GM18519 (cell line): Measurements from ENCODE around the gene NAV3.

Experiments
- ATAC-seq: cut with Tn5 transposase; IDR thresholded peaks from one replicate; pipeline ENCODE4 v1.9.1; 2021; ENCODE audit warnings: mild to moderate bottlenecking, moderate library complexity; ENCODE audit not compliant: unreplicated experiment, low FRiP score

The NAV3 gene, protein sequence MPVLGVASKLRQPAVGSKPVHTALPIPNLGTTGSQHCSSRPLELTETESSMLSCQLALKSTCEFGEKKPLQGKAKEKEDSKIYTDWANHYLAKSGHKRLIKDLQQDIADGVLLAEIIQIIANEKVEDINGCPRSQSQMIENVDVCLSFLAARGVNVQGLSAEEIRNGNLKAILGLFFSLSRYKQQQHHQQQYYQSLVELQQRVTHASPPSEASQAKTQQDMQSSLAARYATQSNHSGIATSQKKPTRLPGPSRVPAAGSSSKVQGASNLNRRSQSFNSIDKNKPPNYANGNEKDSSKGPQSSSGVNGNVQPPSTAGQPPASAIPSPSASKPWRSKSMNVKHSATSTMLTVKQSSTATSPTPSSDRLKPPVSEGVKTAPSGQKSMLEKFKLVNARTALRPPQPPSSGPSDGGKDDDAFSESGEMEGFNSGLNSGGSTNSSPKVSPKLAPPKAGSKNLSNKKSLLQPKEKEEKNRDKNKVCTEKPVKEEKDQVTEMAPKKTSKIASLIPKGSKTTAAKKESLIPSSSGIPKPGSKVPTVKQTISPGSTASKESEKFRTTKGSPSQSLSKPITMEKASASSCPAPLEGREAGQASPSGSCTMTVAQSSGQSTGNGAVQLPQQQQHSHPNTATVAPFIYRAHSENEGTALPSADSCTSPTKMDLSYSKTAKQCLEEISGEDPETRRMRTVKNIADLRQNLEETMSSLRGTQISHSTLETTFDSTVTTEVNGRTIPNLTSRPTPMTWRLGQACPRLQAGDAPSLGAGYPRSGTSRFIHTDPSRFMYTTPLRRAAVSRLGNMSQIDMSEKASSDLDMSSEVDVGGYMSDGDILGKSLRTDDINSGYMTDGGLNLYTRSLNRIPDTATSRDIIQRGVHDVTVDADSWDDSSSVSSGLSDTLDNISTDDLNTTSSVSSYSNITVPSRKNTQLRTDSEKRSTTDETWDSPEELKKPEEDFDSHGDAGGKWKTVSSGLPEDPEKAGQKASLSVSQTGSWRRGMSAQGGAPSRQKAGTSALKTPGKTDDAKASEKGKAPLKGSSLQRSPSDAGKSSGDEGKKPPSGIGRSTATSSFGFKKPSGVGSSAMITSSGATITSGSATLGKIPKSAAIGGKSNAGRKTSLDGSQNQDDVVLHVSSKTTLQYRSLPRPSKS (N-terminal part only)

DNA sequence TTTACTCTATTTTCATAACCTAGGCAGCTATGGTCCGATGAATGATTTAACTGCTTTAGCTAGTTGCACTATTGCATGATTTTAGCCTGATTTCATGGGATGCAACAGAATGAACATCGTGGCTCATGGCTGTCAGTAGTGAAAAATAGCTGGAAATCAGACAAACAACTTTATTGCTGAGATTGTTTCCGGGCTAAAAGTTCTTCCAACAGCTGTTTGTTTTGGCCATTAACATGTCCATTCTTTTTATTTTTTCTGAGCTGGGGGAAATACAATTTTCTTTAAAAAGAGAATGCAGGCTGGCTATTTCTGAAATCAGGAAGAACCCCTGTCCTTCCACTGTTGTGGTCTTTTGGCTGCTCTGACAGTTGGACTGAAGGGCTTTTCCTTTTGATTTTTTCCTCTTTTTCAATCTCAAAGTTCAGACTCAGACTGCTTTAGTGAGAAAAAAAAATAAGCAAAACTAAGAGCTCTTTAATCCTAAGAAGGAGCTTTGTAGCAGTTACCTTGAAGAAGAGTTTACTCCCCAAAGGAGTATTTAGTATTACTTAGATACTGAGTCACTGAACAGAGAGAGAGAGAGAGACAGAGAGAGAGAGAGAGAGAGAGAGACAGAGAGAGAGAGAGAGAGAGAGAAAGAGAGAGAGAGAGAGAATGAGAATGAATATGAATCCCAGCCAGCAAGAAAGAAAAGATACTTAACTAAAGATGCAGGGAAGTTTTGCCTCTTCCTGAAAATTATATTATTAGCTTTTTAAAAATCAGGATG, at the start of gene NAV3:
TSS of gene NAV3 (plus strand) at position 312 of the 769 bp plus-strand sequence. CDS start 568 bp downstream, outside the sequence.
- ATAC-seq = no peak

DNA sequence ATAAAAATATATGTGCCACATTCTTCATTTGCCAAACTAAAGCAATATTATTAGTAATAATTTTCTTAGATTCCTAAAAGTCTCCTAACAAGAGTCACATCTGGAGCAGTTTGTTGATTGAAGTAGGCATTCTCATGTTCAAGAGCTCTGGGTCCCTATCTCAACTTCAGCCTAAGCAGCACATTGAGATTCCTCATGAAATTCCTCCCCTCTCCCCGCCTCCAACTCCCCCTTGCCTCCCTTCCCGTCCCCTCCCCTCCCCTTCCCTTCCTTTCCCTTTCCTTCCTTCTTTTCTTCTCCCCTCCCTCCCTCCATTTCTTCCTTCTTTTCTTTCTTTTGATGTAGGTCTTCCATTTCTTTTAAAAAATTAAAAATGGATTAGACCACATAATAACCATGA, 48.7 kb upstream of the NAV3 start:
- no peak for ATAC-seq

DNA sequence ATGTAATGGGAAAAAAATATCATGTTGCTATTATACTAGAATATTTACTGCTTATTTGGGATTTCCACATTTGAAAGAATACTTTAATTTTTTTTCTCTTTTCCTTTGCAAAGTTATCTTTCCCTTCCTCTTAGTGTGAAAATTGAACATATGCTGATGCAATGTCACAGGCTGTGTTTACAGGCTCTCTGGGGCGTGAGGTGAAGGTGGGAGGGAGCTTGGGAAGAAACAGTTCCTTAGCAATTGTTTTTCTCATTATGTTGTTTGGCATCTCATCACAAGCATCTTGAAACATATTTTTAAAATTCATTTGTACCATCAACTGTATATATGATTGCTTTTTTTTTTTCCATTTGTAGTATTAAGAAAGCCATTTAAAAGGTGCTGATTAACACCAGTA, 47.9 kb upstream of the NAV3 start:
- no peak for ATAC-seq

DNA sequence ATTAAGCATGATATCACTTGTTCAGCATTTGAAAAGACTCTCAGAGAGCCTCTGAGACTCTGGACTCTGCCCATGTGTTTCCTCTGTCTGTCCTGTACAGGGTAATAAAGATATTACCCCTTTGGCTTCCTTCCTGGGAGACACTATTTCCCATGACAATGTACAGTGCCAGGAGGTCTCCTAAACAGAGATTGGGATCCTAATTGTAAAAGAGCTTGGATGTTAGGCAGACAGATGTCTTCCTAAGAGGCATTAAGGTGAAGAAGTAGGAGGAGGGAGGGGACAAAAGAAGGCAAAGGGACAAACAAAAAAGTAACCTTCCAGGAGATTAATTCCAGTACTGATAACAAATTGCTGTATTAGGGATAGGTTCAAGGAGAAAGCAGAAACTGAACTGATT, 45.5 kb upstream of the NAV3 start:
- no peak for ATAC-seq

DNA sequence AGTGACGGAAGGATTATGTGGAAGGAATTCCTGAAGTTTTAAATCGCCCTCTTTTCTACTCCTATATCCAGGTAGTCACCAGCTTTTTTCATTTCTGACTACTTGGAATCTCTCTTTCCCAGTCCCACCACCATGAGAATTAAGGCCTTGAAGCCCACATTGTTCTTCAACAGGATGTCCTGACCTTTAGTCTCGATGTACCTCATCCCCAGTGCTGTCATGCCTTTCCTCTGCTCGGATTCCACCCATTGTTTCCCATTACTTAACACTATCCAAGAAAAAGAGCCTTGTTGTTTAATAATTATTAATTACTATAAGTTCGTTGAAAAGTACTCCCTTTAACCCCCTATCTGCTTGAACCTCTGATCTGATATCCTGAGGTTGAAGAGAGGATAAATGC, 44.0 kb upstream of the NAV3 start:
- no peak for ATAC-seq

DNA sequence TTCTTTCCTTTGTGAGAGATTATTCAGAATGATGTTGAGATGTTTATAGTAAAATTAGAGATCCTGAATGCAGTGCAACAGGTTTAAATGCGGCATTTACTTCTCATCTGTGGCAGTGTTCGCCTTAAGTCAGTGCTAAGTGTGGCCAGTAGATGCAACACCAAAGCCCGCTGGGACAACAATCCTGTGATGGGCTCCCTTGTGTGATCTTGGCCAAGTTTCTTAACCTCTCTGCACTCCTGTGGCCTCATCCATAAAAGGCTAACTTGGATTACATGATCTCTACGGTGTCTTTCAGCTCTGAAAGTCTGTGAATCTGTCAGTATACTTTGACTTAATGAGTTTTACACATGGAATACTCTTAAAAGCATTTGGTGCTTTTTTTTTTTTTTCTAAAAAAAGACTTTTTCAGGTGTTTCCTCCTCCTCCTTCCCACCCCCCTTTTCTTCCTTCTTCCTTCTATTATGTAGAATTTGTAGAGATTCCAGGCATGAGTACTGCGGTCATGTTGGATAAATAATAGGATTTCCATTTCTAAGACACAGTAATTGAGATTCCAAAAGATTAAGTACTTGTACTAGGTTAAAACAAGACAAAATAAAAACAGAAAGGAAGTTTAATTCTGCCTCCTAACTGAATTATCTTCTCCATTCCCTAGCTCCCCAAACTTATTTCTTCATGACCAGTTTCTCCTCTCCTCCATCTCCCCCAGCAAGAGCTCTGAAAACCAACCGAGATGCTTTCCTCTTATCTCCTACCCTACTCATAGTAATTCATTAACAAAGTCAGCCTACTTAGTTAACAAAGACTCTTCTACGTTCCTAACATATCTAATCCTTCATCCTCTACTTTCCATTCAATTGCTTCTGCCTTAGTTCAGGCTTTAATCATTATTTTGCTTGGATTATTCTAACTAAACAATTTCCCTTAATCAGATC, 42.2 kb upstream of the NAV3 start:
- ATAC-seq = no peak

DNA sequence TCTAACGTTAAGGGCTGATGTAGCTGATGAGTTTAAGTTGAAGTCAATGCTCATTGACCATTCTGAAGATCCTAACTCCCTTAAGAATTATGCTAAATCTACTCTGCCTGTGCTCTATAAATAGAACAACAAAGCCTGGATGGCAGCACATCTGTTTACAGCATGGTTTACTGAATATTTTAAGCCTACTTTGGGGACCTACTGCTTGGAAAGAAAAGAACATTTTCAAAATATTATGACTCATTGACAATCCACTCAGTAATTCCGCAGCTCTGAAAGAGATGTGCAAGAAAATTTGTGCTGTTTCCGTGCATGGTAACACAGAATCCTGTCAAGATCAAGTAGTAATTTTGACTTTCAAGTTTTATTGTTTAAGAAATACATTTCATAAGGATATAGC, 35.0 kb upstream of the NAV3 start:
- ATAC-seq = no peak

DNA sequence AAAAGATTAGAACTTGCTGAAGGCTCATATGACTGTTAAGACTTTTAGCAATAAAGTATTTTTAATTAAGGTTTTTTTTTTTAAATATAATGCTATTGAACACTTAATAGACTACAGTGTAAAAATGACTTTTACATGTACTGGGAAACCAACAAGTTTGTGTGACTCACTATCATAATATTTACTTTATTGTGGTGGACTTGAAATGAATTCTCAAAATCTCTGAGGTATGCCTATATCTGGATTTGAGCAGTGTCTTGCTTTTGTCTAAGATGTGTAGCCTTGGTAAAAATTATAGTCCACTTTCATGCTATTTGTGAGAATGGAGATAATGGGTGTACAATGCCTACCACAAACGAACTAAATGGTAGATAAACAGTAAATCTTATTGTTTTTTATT, 33.9 kb upstream of the NAV3 start:
- no peak for ATAC-seq

DNA sequence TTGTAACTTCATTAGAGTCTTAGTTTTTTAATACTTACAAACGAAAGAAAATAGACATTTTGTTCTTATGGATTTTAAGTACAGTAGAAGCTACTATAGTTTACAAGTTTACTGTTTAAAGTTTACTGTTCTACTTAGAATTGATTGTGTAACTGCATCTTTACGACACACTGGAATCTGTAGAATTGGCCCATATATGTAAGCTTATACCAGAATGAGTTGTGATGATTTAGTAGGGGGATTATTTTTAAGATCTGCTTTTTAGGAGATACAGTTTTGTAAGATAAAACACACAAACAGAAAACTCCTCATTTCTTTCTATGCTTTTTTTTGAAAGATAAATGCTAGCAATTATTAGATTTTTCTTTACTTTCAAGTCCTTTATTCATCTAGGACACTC, 30.2 kb upstream of the NAV3 start:
- no peak for ATAC-seq

DNA sequence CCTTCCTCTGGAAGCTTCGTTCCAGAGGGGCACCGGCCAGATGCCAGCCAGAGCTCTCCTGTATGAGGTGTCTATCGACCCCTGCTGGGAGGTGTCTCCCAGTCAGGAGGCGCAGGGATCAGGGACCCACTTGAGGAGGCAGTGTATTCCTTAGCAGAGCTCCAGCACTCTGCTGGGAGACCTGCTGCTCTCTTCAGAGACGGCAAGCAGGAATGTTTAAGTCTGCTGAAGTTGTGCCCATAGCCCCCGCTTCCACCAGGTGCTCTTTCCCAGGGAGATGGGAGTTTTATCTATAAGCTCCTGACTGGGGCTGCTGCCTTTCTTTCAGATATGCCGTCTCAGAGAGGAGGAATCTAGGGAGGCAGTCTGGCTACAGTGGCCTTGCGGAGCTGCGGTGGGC, 22.2 kb upstream of the NAV3 start:
- no peak for ATAC-seq

DNA sequence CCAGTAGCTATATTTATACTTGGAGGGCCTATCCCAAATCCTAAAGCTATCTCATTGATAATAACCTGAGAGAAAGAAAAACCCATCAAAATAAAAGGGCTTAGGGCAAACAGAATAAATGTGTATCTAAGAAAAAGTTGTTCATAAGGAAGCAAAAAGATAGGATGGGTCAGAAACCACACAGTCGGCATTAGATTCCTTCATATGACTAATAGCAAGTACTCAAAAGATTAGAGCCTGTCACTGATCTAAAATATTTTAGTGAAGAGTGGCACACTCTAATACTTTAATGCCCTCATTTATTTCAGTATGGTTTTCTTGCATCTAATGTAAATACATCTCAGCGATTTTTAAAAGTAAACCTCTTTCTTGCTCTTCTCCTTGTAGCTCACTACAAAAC, 17.1 kb upstream of the NAV3 start:
- no peak for ATAC-seq

DNA sequence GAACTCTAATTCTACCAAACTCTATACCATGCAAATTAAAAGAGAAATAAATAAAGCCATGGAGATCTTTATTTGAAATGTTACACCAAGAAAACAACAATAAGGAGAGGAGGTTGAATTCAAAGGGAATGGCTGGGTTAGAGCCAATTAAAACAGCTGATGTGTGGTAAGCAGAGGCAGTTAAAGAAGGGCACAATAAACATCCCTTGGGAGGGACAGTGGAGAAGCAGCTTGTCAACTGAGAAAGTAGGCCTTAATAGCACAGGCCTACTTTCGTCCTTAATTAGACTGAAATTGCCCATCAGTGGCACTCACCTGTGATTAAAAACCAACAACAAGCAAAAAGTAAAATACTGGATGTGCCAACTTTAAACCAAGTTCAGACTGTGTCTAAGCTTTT, 16.3 kb upstream of the NAV3 start:
- no peak for ATAC-seq

DNA sequence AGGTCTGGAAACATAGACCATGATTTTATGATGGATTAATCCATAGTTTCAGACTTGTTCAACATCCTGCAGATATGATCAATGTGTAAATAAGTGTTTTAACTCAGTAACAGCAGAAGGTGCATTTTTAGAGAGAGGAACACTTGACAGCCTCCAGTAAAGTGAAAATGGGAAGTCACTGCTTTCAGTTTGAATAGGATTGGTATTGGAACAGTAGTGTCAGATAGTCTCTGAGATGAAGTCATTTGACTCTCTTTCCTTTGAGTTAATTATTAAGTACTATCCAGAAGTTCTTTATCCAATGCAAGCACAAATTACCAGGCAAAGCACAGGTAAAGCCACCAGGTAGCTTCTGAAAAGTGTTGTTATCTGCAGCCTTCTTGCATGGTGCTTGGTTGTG, 14.5 kb upstream of the NAV3 start:
- ATAC-seq = peak; percentile 89

DNA sequence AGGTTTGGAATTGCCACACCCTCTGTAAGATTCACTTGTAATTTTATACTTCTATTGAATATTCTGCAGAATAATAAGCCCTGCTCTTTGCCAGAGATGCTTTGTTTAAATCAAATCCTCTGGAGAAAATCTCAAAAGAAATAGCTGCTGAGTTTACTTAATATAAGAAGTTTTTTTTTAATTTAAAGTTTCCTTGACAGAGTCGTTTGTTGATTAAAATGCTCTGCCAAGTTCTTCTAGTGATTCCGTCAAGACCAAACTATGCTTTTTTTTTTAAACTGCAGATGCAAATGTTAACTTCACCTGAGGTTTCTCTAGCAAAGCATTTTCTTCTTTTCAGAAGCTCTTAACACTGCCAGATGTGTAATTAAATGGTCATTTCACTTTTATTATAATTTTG, 13.4 kb upstream of the NAV3 start:
- no peak for ATAC-seq

DNA sequence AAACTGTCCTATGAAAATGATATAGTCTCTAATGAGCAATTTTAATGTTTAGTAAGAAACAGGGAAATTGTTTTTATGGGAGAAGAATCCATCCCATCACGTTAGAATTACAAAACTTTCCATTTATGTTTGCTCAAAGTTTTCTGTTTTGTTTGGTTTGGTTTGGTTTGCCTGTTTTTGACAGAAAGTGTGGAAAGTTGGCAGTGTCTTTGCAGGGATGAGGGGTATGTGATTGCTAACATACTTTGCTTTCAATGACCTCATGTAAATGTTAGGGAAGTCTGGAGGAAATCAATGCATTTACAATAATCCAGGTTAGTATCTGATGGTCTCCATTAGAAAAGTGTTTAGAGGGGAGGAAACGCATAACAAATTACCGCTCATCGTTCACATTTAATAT, 12.3 kb upstream of the NAV3 start:
- no peak for ATAC-seq

DNA sequence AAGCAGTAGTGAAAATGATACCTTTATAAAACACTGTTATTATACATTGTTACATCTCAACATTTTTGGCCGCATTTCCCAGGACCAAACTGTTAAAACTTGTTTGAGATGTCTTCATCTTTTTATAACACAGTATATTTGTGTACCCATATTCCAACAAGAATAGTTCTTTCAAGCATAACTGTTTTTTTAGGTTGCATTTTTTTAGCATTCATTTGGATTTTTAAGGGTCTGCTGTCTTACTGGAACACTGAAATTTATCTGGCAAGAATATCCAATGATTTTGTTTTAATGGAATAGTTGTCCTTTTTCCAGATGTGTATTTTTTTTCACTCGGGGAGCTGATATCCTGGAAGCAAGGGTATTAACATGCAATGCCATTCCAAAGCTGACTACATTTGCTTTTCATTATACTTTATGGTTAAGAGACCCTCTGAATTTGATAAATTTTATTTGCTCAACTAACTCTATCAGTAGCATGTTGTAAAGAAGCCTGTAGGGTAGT, 8.9 kb upstream of the NAV3 start:
- no peak for ATAC-seq

DNA sequence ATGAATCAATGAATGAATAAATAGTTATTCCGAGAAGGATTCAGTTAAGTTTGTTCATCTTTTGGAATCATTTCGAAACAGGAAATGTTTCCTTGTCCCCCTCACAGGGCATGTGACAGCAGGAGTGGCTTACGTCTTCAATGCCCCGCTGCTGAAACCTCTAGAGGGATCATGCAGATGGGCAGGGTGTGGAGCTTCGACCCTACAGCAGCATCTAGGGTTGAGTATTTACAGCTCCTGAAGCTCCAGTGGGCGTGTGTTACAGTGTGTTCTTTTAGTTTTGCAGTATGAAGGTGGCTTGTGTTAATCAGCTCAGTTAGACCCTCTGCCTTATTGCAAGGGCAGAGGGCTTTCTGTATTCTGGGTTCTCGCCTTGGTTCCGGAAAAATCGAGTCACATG, 2.6 kb downstream of the NAV3 start:
- no peak for ATAC-seq

DNA sequence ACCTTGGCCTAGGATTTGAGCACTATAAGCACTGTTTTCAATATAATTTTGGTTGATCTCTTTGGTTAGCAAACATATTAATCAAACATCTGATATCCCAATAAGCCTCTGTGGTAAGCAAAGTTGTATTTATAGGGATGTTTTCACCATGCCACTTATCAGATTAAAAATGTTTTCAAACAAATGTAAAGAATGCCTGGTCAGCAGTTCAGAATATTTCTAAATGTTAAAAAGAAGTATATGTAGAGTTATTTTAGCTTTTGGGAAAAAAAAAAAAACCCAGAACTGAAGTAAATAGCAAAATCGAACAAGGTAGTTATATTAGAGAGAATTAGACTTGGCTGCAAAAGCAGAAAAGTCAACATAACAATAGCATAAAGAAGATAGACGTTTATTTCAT, 3.9 kb downstream of the NAV3 start:
- no peak for ATAC-seq

DNA sequence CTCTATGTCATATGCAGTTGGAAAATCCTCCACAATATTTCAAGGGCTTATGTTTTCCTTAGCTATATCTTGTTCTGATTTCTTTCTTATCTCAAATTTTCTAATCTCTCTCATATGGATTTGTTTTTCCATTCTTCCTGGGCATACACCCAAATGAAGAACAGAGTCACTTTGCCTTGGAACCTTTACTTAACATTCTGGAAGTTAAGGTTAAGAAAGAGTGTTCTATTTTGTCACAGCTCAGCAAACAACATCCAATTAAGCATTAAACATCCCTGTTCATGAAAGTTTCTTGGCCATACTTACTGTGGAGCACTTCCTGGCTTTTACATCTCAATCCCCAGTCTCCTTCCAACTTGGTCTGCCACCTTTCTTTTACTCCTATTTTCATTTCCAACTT, 5.3 kb downstream of the NAV3 start:
- no peak for ATAC-seq
